ENCODE measurements around the gene CCBE1.

Gene CCBE1

DNA sequence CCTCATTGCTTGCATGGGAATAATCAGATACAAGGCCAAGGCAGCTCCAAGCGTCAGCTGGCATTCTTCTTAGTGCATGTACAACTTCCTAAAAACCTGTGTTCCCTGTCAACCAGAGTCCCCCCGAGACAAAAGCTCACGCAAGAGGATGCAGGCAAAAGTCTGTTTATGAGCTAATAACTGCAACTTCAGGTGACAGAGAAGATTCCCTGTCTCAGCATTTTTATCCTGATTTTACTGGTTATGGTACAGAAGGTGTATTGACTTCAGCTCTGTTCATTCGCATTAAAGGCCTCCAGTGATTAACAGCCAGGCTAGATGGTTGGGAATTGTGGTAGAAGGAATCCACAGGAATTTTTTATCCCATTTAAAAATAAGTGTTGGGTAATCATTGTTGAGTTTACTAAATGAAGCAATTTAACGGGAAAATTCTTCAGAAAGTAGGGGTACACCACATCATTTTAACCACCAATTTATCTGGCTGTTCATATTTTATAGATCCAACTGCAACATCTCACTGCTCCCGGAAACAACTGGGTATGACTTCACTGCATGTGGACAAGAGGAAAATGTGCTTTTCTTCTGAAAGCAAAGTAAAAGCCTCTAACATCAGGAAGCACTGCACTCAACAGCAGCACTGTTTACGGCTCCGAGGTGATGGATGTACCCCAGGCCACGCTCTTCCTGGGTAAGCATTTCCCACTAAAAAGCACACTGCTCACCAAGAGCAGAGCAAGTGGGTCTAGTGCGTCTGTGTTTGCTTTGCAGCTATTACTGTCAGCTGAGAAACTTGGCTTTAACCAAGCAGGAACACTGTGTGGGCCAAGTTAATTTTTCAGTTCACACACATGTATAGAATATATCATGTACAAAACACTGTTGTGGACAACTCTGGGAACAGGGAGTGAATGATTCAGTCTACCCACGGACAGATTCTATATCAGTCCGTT, 31.9 kb downstream of the CCBE1 start:
- no peaks in the 10 kb centered on the region for H3K27me3 ChIP-seq (ENCODE audit: low read length)
- H4K20me1 ChIP-seq (ENCODE audit: low read depth, low read length), result no peaks in the 10 kb centered on the region
- no peak overlapping the region for H3K9ac ChIP-seq (ENCODE audit: low read length)
- H3K9me2 ChIP-seq (replicated peaks; ENCODE audit: insufficient read depth, low read length), result no peaks in the 10 kb centered on the region
- no peaks in the 10 kb centered on the region for H3F3A ChIP-seq (ENCODE audit: insufficient read depth)
- H3K36me3 ChIP-seq (ENCODE audit: low read length), result no peaks in the 10 kb centered on the region
- no peak overlapping the region for H3K4me2 ChIP-seq (ENCODE audit: low read depth, low read length, poor library complexity, severe bottlenecking)
- no peaks in the 10 kb centered on the region for H3K9me3 ChIP-seq (ENCODE audit: insufficient read depth, low read length)
- H3K4me3 ChIP-seq (ENCODE audit: insufficient read depth, low read length, poor library complexity, severe bottlenecking), result no peak overlapping the region
- no peak for TF ChIP-seq EZH2phosphoT487 (conservative IDR thresholded peaks at IDR 0.05; ENCODE audit: low read length)
- TF ChIP-seq, protein P1, sequence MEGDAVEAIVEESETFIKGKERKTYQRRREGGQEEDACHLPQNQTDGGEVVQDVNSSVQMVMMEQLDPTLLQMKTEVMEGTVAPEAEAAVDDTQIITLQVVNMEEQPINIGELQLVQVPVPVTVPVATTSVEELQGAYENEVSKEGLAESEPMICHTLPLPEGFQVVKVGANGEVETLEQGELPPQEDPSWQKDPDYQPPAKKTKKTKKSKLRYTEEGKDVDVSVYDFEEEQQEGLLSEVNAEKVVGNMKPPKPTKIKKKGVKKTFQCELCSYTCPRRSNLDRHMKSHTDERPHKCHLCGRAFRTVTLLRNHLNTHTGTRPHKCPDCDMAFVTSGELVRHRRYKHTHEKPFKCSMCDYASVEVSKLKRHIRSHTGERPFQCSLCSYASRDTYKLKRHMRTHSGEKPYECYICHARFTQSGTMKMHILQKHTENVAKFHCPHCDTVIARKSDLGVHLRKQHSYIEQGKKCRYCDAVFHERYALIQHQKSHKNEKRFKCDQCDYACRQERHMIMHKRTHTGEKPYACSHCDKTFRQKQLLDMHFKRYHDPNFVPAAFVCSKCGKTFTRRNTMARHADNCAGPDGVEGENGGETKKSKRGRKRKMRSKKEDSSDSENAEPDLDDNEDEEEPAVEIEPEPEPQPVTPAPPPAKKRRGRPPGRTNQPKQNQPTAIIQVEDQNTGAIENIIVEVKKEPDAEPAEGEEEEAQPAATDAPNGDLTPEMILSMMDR (IDR thresholded peaks at IDR 0.05; ENCODE audit: insufficient read depth, low read length, poor library complexity, severe bottlenecking), result no peak
- H3K79me2 ChIP-seq (ENCODE audit: insufficient read depth, low read length), result no peaks in the 10 kb centered on the region
- H2AFZ ChIP-seq (ENCODE audit: low read depth, low read length, severe bottlenecking), result no peak overlapping the region
- no peak overlapping the region for H3K27ac ChIP-seq (ENCODE audit: low read depth, low read length)

GRCh38 chr18:59664329-59664728, 32.9 kb downstream of the CCBE1 start:
- Histone ChIP-seq H4K20me1 (ENCODE audit: low read depth, low read length) (no peaks in the 10 kb centered on the region), H3K4me3 (ENCODE audit: insufficient read depth, low read length, poor library complexity, severe bottlenecking) (no peak overlapping the region), H3K27ac (ENCODE audit: low read depth, low read length) (no peak overlapping the region), H2AFZ (ENCODE audit: low read depth, low read length, severe bottlenecking) (no peak overlapping the region), H3K9me3 (ENCODE audit: insufficient read depth, low read length) (no peaks in the 10 kb centered on the region), H3K9ac (ENCODE audit: low read length) (no peak overlapping the region), H3K4me2 (ENCODE audit: low read depth, low read length, poor library complexity, severe bottlenecking) (no peak overlapping the region), H3K36me3 (ENCODE audit: low read length) (no peaks in the 10 kb centered on the region), H3F3A (ENCODE audit: insufficient read depth) (no peaks in the 10 kb centered on the region), H3K27me3 (ENCODE audit: low read length) (no peaks in the 10 kb centered on the region), H3K9me2 (replicated peaks; ENCODE audit: insufficient read depth, low read length) (no peaks in the 10 kb centered on the region), H3K79me2 (ENCODE audit: insufficient read depth, low read length) (no peaks in the 10 kb centered on the region)
- no peak for TF ChIP-seq EZH2phosphoT487 (conservative IDR thresholded peaks at IDR 0.05; ENCODE audit: low read length)
- TF ChIP-seq, protein P1 (IDR thresholded peaks at IDR 0.05; ENCODE audit: insufficient read depth, low read length, poor library complexity, severe bottlenecking), result no peak

GRCh38 chr18:59663096-59663495, 34.1 kb downstream of the CCBE1 start:
- Histone ChIP-seq H3K36me3 (ENCODE audit: low read length) (no peaks in the 10 kb centered on the region), H4K20me1 (ENCODE audit: low read depth, low read length) (no peaks in the 10 kb centered on the region), H3F3A (ENCODE audit: insufficient read depth) (no peaks in the 10 kb centered on the region), H3K9me3 (ENCODE audit: insufficient read depth, low read length) (no peaks in the 10 kb centered on the region), H2AFZ (ENCODE audit: low read depth, low read length, severe bottlenecking) (no peak overlapping the region), H3K27me3 (ENCODE audit: low read length) (no peaks in the 10 kb centered on the region), H3K9ac (ENCODE audit: low read length) (no peak overlapping the region), H3K4me2 (ENCODE audit: low read depth, low read length, poor library complexity, severe bottlenecking) (no peak overlapping the region), H3K27ac (ENCODE audit: low read depth, low read length) (no peak overlapping the region), H3K9me2 (replicated peaks; ENCODE audit: insufficient read depth, low read length) (no peaks in the 10 kb centered on the region), H3K79me2 (ENCODE audit: insufficient read depth, low read length) (no peaks in the 10 kb centered on the region), H3K4me3 (ENCODE audit: insufficient read depth, low read length, poor library complexity, severe bottlenecking) (no peak overlapping the region)
- TF ChIP-seq, protein P1 (IDR thresholded peaks at IDR 0.05; ENCODE audit: insufficient read depth, low read length, poor library complexity, severe bottlenecking), result no peak
- no peak for TF ChIP-seq EZH2phosphoT487 (conservative IDR thresholded peaks at IDR 0.05; ENCODE audit: low read length)

Measured in SU-DHL-6 (cell line).